ENCODE data around the gene ZSCAN22. TPM values are rescaled to one million over a fixed set of nuclear protein-coding genes. Genes with fewer than 3 reads are reported as not detected.
A peak's percentile ranks its signal among the peaks of the same experiment; 100 is the strongest.

ZSCAN22 gene
- total and polyA plus RNA-seq, 2 of the 13 experiments (the other 11 are each of a cell fraction or from before 2014, with no cell fraction given): 2.5 to 3.5 TPM

GRCh38 chr19:58386576-58387337 is 60.0 kb downstream of the ZSCAN22 start, which contains the start of gene RPS5 (continued):
- TF ChIP-seq ZNF609 (CRISPR knock-in tag; IDR thresholded peaks at IDR 0.05; ENCODE audit: borderline replicate concordance) (no peak), GATAD2A (CRISPR knock-in tag; IDR thresholded peaks at IDR 0.05) (no peak), CERS6 (CRISPR knock-in tag; IDR thresholded peaks at IDR 0.05) (no peak), NAIF1 (CRISPR knock-in tag; IDR thresholded peaks at IDR 0.05; ENCODE audit: borderline replicate concordance) (peak; percentile 87), ZNF318 (CRISPR knock-in tag; IDR thresholded peaks at IDR 0.05) (no peak), ATF1 (CRISPR knock-in tag; IDR thresholded peaks at IDR 0.05) (peak; percentile 93), UBTF (CRISPR knock-in tag; IDR thresholded peaks at IDR 0.05) (peak; percentile 90), ZNF343 (CRISPR knock-in tag; IDR thresholded peaks at IDR 0.05) (peak; percentile 43; the same call in 1 of the 2 replicates), ATRX (CRISPR knock-in tag; IDR thresholded peaks at IDR 0.05; ENCODE audit: borderline replicate concordance) (no peak), ZFP36L1 (CRISPR knock-in tag; IDR thresholded peaks at IDR 0.05) (peak; percentile 25; the same call in 1 of the 2 replicates), TOE1 (CRISPR knock-in tag; IDR thresholded peaks at IDR 0.05) (no peak), FIP1L1 (IDR thresholded peaks at IDR 0.05; ENCODE audit: borderline replicate concordance, insufficient read depth, low read depth, low read length) (peak; percentile 32; the same call in 1 of the 2 replicates)
